GM10248 (cell line): Measurements from ENCODE around the gene RAPGEF2.
"Not testable (repeated sequence)": the region's sequence is repeated elsewhere in the genome, so short reads cannot be mapped to it uniquely, and the experiment has no call there.

Experiments
- CTCF ChIA-PET: fragments of 300-600 bp; sonication (Branson Sonifier 250); formaldehyde crosslinking; extraction: SDS; loops from one replicate; lab custom pipeline; 2021; ENCODE audit warnings: antibody characterized with exemption; lab: Yijun Ruan, JAX
- POLR2A ChIA-PET: fragments of 350-650 bp; sonication (Branson Sonifier 250); formaldehyde crosslinking; extraction: SDS; loops from one replicate; lab custom pipeline; 2020; ENCODE audit warnings: antibody characterized with exemption; lab: Yijun Ruan, JAX
- DNase-seq: peaks from one replicate; pipeline ENCODE4 v3.0.0; 2012; ENCODE audit errors: extremely low spot score
- CTCF ChIP-seq: IDR thresholded peaks from 2 replicates; pipeline ENCODE4 v1.5.1; 2012; ENCODE audit warnings: mild to moderate bottlenecking, low read depth; ENCODE audit errors: extremely low read depth, missing control alignments, control extremely low read depth

Gene RAPGEF2

GRCh38 chr4:159175085-159175988, 72.5 kb downstream of the RAPGEF2 start:
- ChIA-PET CTCF (interaction anchor here (0.6 to 2.6 kb wide), 9 partner anchors 21 to 319 kb away, joined by 3 to 13 read pairs (median 4); no protein-coding TSS in a partner anchor), POLR2A (no interaction called here)
- DNase-seq: peak; percentile 29
- peak; percentile 71 for TF ChIP-seq CTCF

- ChIA-PET CTCF (interaction anchor here (0.6 to 2.6 kb wide), 8 partner anchors 22 to 319 kb away, joined by 3 to 13 read pairs (median 4); no protein-coding TSS in a partner anchor), POLR2A (no interaction called here)
- DNase-seq: no peak
- no peak for TF ChIP-seq CTCF
These were observed 73.1 kb downstream of the RAPGEF2 start for GRCh38 chr4:159175989-159176375.

GRCh38 chr4:159177265-159178150, 74.6 kb downstream of the RAPGEF2 start:
- DNase-seq: no peak
- CTCF ChIA-PET: interaction anchor here (0.8 to 2.6 kb wide), 11 partner anchors 9 to 327 kb away, joined by 3 to 12 read pairs (median 4); no protein-coding TSS in a partner anchor
- TF ChIP-seq CTCF: no peak
- POLR2A ChIA-PET: no interaction called here

GRCh38 chr4:159178151-159178546, 75.3 kb downstream of the RAPGEF2 start:
- CTCF ChIA-PET: interaction anchor here (0.8 to 2.2 kb wide), 7 partner anchors 9 to 328 kb away, joined by 3 to 12 read pairs (median 3); no protein-coding TSS in a partner anchor
- POLR2A ChIA-PET: no interaction called here
- no peak for DNase-seq
- no peak for TF ChIP-seq CTCF

- ChIA-PET CTCF (interaction anchor here (1.1 to 2.2 kb wide), 5 partner anchors 11 to 329 kb away, joined by 3 to 12 read pairs (median 4); no protein-coding TSS in a partner anchor), POLR2A (interaction anchor here (0.5 kb wide), 1 partner anchor 62 kb away, joined by 4 read pairs; no protein-coding TSS in a partner anchor)
- TF ChIP-seq CTCF: no peak
- no peak for DNase-seq
These were observed 76.4 kb downstream of the RAPGEF2 start for GRCh38 chr4:159178979-159179969.

GRCh38 chr4:159183885-159184605, 81.2 kb downstream of the RAPGEF2 start:
- CTCF ChIA-PET: interaction anchor here (1.1 to 3.3 kb wide), 2 partner anchors 8 to 19 kb away, joined by 6 to 13 read pairs; no protein-coding TSS in a partner anchor
- POLR2A ChIA-PET, DNase-seq: not testable (repeated sequence)
